ENCODE measurements around the gene PPP1R13B.

Gene PPP1R13B

GRCh38 chr14:103772078-103772712 is 75.2 kb downstream of the PPP1R13B start:
- DNase-seq: no peak

GRCh38 chr14:103770902-103771301 is 76.5 kb downstream of the PPP1R13B start:
- DNase-seq: no peak

GRCh38 chr14:103770500-103770899 is 76.9 kb downstream of the PPP1R13B start:
- DNase-seq: no peak

- DNase-seq: no peak
Measured at GRCh38 chr14:103767336-103767894, 80.0 kb downstream of the PPP1R13B start.

- DNase-seq: no peak
Measured at GRCh38 chr14:103765526-103765925, 81.8 kb downstream of the PPP1R13B start.

- DNase-seq: no peak
Measured at GRCh38 chr14:103763730-103764488, 83.5 kb downstream of the PPP1R13B start.

- DNase-seq: no peak
Measured at GRCh38 chr14:103762541-103762940, 84.8 kb downstream of the PPP1R13B start.

- DNase-seq: no peak
Measured at GRCh38 chr14:103762036-103762435, 85.3 kb downstream of the PPP1R13B start.

GRCh38 chr14:103758059-103758776 is 89.2 kb downstream of the PPP1R13B start:
- DNase-seq: no peak

GRCh38 chr14:103755060-103755459 is 92.3 kb downstream of the PPP1R13B start:
- DNase-seq: no peak

GRCh38 chr14:103753774-103754173 is 93.6 kb downstream of the PPP1R13B start:
- DNase-seq: no peak

- DNase-seq: no peak
Measured at GRCh38 chr14:103749860-103750259, 97.5 kb downstream of the PPP1R13B start.

- no peak for DNase-seq
Measured at GRCh38 chr14:103749452-103749851, 97.9 kb downstream of the PPP1R13B start.

GRCh38 chr14:103748534-103748857 is 98.9 kb downstream of the PPP1R13B start:
- peak; percentile 31 for DNase-seq

- DNase-seq: no peak
Measured at GRCh38 chr14:103746701-103747100, 100.7 kb downstream of the PPP1R13B start.

GRCh38 chr14:103745424-103745823 is 102.0 kb downstream of the PPP1R13B start:
- DNase-seq: no peak

GRCh38 chr14:103744621-103745395 is 102.6 kb downstream of the PPP1R13B start:
- DNase-seq: no peak

GRCh38 chr14:103743691-103744090 is 103.7 kb downstream of the PPP1R13B start:
- DNase-seq: no peak

GRCh38 chr14:103742499-103743255 is 104.7 kb downstream of the PPP1R13B start:
- no peak for DNase-seq

- no peak for DNase-seq
Measured at GRCh38 chr14:103741876-103742275, 105.5 kb downstream of the PPP1R13B start.

GRCh38 chr14:103740991-103741689 is 106.2 kb downstream of the PPP1R13B start:
- no peak for DNase-seq
